ENCODE results near the gene SLC29A3.
"Not testable (repeated sequence)": the region's sequence is repeated elsewhere in the genome, so short reads cannot be mapped to it uniquely, and the experiment has no call there.

The SLC29A3 gene

DNA sequence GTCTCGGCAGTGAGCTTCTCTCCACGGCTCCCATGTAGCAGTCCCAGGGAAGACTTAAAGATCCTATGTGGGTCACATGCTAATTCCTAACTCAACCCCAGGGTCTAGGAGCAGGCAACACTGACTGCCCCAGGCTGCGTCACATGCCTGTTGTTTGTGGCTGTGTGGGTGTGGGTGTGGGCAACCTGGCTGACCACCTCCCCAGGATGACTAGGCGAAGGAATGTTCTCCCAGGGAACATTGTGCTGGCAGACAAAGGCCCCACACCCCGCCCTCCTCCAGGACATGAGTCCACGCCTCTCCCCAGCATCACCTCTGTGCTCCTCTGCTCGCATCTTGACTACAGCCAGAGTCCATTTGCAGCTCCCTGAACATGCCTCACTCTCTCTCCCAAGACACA lies 30.3 kb downstream of the SLC29A3 start:
- no peak for DNase-seq

DNA sequence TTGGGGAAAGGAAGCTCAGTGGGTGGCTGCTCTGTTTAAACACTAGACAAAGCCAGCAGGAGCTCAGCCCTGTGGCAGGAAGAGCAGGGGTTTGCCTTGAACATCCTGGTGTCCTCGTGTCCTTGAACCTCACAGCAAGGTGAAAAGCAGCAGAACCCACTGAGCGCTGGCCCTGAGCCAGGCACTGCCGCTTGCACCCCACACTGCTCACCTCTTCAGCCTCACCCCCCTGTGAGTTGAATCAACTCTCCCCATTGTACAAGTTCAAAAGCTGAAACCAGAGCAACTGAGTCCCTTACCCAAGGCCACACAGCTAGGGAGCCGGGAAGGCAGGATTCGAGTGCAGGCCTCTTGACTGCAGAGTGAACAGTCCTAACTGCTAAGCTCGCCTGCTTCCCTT lies 32.0 kb downstream of the SLC29A3 start:
- DNase-seq = no peak

DNA sequence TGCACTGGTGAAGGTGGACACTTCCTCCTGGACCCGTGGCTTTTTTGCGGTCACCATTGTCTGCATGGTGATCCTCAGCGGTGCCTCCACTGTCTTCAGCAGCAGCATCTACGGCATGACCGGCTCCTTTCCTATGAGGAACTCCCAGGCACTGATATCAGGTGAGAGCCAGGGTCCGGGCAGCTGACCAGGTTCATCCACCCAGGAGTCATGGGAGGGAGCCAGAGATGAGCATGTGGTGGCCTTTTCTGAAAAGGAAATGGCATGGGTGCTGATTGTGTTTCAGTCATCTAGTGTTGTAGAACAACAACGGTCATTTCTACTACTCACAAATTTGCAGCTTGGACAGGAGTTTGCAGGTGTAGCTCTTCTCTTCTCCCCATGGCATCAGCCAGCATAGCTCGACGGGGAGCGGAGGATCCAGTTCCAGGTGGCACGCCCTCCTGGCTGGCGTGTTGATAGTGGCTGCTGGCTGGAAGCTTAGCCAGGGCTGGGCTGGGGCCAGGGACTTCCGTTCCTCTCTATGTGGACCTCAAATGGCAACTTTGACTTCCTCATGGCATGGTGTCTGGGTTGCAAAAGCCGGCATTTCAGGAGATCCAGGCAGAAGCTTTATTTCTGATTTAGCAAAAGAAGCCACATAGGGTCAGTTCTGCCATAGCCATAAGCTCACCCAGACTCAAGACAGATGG lies 32.7 kb downstream of the SLC29A3 start:
- no peak for DNase-seq

DNA sequence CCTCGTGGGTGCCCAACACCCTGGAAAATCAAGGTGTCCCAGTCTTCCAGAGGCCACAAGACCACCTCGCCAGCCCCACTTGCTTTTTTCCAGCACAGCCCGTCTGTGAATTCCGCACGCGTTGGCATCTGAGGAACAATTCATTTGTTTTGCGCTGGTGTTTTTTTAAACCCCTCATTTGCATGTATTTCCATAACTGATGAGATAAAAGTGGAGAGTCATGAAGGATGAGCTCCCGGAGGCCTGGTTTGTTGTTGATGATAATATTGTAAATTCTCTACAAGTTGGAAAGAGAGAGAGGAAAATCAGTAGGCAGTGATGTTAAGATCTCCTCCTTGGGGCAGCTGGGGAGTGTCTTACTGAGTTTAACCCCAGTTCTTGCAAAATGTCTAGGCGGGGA lies 34.6 kb downstream of the SLC29A3 start:
- no peak for DNase-seq

DNA sequence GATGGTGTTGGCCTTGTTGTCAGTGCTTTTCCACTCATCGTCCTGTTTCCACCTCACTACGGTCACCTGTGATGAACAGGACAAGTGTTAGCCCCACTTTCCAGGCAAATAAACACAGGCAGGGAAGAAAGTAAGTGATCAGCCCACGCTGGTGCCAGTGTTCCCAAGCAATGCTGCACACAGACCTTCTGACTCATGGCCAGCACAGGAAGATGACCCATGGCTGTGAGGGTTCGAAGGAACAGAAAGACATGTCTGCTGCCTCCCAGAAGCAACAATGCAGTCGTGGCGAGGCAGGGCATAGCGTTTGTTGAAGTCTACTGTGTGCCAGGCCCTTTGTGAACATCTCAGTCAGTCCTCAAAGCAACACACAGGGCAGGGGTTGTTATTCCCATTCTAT lies 35.7 kb downstream of the SLC29A3 start:
- no peak for DNase-seq

DNA sequence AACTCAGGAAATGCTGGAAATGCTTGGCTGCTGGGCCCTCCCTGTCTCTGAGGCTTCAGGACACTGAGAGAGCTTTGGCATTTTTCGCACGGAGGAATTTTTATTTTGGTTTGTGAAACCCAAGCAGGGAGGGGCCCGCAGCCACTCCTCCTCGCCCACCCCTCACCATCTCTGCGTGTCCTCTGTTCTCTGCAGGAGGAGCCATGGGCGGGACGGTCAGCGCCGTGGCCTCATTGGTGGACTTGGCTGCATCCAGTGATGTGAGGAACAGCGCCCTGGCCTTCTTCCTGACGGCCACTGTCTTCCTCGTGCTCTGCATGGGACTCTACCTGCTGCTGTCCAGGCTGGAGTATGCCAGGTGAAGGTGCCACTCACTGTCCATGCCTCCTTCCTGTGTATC lies 36.8 kb downstream of the SLC29A3 start:
- DNase-seq = no peak

DNA sequence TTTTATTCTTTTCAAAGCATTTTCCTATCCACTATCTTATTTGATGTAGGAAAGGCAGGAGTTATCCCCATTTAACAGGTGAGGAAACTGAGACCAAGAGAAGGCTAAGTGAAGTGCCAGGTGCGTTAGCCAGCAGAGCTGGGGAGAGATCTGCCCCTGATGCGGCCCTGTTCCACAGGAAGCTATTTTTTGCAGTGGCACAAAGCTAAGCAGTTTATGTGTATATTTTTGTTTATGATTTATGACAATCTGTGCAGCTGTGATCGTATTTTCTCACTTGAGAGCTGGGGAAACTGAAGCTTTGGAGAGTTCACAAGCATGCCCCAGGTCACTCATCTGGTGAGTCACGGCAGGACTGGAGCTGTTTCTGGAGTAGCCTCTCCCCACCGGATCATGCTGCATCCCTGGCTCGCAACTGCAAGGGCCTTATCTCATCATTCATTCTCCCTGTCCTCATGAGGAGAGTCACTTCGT lies 38.8 kb downstream of the SLC29A3 start:
- no peak for DNase-seq

DNA sequence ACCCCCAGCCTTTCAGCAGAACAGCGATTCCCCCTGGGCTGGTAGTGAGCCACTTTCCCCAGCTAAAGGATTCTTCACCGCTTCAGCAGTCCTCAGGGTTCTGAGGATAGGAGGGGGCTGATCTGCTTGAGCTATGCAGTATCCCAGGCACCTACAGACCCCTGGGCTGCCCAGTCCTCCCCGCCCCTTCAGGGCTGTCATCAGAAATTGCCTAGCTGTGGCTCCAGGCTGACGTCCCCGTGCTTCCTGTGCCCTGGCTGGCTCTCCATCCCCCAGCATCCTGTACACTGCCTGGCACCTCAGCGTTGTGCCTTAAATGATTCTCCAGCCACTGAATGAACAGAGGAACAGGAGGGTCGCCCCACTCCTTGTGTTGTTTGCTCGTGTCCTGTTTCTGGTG lies 39.2 kb downstream of the SLC29A3 start:
- DNase-seq = no peak

DNA sequence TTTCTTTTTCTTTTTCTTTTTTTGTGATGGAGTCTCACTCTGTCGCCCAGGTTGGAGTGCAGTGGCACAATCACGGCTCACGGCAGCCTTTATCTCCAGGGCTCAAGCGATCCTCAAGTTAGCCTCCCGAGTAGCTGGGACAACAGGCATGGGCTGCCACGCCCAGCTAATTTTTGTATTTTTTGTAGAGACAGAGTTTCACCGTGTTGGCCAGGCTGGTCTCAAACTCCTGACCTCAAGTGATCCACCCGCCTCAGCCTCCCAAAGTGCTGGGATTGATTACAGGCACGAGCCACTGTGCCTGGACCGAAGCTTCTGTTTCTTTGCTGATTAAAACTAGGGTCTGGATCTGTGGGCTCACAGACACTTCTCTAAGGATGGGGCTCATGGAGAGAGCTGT lies 39.8 kb downstream of the SLC29A3 start:
- DNase-seq = not testable (repeated sequence)

DNA sequence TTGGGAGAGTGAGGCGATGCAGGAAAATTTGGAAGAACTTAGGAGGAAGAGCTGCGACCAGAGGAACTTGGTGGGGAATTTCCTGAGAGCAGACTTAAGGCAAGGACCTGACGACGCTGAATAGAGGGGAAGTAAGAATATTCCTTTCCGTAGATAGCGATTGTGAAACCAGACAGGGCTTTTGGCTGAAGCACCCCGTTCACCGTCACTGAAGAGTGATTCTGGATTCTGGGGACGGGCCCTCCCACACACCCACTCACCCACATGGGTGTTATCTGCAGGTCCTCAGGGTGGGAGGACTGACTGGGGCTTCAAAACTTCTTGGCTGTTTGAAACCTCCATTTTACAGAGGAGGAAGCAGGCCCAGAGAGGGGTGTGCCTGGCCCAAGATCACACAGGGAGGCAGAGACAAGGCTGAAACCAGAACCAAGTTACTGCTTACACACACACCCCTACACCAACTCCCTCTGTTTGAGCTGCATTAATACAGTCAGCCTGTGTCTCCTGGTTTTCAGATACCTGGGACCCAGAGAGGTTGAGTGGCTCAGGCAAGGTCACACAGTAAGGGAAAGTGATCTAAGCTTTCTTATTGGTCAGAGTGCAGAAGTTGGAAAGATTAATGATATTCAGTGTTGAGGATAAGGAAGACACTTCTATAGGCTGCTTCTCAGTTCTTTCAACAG lies 40.4 kb downstream of the SLC29A3 start:
- no peak for DNase-seq

DNA sequence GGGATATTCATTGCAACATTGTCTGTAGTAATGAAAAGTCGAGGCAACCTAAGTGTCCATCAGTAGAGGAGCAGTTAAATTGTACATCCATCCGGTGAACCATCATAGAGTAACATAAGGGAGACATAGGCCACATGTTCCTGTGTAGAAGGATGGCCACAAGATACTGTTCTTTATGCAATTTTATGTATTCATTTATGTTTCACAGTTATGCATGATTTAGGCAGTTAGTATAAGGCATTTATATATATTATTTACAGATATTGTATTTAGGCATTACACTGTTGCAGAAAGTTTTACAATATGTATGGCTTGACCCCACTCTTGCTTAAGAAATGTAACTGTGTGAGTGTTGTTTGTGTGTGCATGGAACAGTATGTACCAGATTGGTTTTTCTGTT lies 41.7 kb downstream of the SLC29A3 start:
- DNase-seq = no peak

DNA sequence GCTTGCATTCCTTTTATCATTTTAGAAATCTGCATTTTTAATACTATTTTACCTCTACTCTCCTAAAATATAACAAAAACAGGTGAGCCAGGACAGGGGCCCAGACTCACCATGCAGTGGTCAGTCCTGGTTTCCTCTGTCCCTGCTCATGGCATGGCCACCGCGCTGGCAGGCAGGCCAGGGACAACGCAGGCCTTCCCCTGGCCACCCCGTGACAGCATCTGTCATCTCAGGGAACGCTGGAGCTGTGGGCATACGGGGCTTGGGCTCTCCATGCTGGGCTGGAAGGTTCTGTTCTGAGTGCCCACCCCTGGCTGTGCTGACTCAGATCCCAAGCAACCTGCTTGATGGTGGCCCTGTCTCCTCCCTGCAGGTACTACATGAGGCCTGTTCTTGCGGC lies 42.5 kb downstream of the SLC29A3 start:
- no peak for DNase-seq

DNA sequence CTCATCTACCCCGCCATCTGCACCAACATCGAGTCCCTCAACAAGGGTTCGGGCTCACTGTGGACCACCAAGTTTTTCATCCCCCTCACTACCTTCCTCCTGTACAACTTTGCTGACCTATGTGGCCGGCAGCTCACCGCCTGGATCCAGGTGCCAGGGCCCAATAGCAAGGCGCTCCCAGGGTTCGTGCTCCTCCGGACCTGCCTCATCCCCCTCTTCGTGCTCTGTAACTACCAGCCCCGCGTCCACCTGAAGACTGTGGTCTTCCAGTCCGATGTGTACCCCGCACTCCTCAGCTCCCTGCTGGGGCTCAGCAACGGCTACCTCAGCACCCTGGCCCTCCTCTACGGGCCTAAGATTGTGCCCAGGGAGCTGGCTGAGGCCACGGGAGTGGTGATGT lies 43.1 kb downstream of the SLC29A3 start:
- no peak for DNase-seq

DNA sequence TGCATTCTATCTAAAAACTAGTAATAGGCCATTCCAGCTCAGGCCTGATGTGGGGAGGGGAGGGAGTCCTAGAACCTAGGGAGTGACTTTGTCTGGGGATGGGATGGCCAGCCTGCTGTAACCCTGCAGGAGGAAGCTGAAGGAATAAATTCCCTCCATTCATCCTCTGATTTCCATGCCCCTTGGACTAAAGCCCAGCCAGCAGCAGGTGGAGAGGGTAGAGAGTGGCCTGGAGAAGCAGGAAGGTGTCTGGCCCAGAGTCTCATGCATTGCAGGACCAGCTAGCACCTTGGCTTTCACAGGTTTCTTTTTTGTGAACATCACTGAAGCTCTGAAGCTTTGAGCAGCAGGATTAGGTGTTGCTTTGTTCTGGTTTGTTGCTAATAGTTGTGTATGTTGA lies 44.9 kb downstream of the SLC29A3 start:
- DNase-seq = no peak

DNA sequence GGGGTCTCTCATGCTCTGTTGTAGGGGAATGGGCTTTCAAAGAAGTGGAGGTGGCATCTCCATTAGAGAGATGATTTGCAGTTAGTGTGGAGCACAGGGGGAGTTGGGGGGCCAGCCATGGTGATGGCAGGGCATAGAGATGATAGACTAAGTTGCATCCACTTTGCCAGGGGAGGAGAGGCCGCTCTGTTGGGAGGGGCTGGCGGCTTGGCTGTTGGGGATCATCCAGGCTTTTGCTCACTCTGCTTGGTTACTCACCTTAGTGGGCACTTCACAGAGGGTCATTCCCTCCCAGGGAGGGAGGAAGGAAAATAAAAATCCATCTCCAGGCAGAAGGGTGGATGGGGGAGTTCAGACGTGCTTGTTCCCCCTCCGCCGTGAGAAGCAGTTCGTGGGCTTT lies 46.3 kb downstream of the SLC29A3 start:
- no peak for DNase-seq

DNA sequence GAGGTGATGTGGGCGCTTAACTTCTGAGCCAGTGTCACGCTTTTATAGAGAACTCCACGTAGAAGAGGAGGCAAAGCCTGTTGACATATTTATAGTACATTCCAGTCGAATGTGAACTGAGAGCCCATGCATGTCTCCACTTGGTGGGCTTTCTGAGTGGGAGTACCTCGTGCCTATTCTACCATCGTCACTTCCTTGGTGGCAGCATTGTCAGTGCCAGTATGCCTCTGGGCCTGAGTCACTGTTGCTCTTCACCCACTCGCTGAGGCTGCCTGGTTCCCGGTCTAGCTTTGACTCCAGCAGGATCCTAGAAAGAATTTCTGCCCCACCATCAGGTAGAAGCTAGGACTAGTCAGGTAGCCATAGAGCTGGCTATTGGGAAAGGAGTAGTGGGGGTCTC lies 47.6 kb downstream of the SLC29A3 start:
- no peak for DNase-seq

DNA sequence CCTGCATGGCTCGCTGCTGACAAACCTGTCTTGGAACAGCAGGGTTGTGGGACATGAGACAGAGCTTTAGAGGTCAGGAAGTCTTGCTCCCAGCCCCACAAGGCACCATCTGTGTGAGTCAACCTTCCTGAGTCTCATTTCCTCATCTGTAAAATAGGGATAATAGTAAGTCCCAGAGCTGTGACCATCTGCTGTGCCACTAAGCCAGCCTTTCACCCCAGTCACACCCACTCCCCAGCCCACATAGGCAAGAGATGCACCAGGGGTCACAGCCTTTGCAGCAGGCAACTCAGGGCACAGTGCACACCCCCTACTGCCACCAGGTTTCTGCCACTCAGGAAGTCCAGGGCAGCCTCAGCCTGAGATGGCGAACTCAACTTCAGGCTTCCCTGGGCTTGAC lies 48.2 kb downstream of the SLC29A3 start:
- DNase-seq = no peak

DNA sequence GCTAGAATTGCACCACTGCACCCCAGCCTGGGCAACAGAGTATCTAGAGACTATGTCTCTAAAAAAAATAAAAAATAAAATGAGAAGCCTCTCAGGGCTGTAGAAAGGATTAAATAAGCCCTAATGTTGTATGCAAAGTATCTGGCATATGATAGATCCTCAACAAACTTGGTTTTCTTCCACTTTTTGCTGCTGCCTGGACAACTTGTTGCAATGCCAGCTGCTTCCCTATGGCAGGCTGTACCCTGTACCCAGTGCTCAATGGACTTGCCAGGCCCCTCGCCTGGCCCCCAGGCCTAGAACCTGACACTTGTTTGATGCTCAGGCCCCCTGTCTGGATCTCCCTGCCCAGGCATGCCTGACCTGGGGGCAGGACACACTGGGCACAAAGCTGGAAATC lies 49.1 kb downstream of the SLC29A3 start:
- no peak for DNase-seq

DNA sequence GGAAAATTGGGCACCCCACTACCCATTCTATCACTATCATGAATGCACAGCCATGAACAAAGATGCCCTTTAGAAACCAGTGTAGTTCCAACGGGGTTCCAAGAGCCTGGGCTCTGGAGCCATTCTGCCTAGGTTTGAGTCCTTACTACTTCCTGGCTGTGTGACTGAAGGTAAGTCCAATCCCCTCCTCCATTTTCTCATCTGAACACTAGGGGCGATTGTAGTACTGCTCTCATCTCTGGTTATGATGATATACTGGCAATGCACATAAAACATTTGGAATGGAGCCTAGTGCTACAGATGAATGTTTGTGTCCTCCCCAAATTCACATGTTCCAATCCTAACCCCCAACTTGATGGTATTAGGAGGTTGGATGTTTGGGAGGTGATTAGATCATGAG lies 49.6 kb downstream of the SLC29A3 start:
- no peak for DNase-seq

DNA sequence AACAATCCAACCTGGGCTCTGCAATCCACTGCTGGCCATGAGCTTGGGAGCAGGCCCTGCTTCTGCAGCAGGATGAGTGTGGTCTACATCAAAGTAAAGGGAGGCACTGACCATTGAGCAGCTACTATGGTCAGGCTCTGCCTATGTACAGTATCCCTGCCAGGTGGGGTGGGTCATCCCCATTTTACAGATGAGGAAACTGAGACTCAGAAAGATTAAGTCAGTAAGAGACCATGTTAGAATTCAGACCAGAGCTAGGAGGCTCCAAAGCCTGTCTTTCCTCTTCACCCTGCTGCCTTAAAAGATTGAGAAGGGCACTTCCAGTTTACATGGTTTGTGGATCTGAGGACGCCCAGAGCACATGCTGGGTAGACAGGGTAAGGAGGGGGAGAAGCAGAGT lies 50.5 kb downstream of the SLC29A3 start:
- DNase-seq = no peak

DNA sequence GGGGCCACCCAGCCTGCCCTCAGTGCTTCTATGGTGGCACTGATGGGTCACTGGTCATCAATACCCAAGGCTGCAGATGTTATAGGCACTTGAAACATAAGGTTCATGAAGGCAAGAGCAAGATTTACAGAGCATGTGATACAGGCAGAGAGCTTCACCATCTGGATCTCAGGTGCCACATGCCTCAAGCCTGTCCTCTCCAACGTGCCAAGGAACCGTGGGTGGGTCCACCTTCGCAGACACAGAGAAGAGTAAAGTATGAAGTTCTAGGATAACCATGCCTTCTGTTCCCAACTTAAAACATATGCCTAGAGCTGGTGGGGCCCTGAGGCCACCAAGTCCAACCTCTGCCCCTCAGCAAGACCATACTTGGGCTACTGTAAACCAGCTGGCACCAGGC lies 51.0 kb downstream of the SLC29A3 start:
- DNase-seq = no peak

DNA sequence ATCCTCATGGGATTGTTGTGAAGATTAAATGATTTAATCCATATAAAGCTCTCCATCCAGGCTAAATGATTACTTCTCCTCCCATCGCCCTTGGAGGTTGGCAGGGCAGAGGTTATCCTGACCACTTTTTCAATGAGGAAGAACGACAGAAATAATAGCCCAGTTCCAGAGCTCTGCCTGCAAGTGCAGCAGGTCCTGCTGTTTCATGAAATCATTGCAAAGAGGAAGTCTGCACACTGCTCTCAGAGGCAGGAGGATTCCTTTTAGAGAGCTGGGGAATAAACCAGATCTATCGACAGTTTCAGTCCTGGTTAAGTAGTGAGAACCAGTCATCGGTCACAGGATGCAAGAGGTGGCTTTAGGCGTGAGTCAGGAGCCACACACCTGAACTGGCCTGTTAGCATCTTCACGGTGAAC lies 52.7 kb downstream of the SLC29A3 start:
- DNase-seq = no peak

DNA sequence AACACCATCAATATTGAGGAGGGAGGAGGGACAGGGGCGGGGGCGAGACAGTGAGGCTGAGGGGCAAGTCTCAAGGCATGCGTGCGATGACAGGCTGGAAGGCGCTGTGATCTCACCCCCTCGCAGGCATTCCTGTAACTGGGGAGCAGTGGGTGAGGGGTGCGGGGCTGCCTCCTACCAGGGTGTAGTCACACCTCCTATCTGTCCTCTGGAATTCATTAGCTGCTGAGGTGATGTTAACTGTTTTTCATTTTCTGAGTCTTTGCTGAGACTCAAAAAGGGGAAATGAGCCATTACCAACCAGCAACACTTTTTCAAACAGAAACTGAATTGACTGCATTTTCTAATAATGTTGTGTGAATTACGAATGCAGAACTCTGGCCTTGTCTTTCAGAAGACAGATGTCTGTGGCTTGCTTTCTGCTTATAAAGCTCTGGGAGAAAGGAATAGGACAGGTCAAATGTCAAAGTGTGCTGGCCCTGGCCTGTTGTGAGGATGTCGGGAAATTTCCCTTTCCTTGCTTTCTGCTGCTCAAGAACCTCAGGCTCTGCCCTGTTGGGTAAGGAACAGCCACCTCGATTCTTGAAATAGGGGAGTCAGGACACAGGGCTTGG lies 53.9 kb downstream of the SLC29A3 start:
- no peak for DNase-seq

DNA sequence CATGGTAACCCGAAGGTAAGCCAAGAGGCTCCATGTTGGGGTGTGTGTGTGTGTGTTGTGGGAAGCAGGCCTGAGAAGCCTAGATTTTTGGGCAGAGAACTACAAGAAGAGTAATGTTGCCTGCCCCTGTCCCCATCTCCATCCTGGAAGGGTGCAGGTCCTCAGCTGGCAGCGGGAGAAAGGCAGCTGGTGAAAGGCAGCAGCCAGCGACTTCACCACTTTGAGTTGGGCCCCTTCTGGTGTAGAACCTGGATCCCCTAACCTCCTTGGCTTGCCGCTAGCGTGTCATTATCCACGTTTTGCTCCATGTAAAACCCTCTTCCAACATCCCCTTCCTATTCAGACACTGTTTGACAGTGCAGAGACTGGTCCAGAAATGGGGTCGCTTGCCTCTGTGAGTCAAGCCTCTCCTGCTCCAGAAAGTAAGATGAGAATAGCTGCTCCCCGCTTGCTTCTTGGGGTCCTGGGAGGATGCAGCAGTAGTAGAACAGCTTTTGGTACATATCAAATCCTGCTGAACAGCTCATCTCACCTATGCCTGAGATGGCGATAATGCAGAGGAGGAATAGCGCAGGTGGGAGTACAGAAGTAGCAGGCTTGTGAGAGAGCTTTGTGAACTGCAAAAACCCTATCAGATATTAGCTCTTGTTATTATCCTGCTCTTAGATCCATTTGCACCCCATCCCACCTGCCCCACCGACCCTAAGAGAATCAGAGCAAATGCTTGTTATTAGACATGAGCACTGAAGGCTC lies 55.6 kb downstream of the SLC29A3 start:
- DNase-seq = no peak
